Esophagus muscularis mucosa (tissue), 3 donors: ENCODE measurements around the gene SDE2.

Experiments used
- CTCF ChIP-seq, 3 experiments: fragments of 200-600 bp in 2 of 3; fragments of 450-650 bp in 1 of 3; sonication (generic) in 2 of 3; IDR thresholded peaks; one replicate each; pipeline ENCODE4 v1.5.1; 2017 to 2019; ENCODE audit warnings: antibody characterized with exemption in 3 of 3, mild to moderate bottlenecking in 2 of 3, moderate library complexity in 1 of 3
- POLR2A ChIP-seq: fragments of 450-650 bp; IDR thresholded peaks from one replicate; pipeline ENCODE4 v1.6.1; 2017; ENCODE audit warnings: antibody characterized with exemption, moderate library complexity, mild to moderate bottlenecking, low read depth

- TF ChIP-seq CTCF (IDR thresholded peaks at IDR 0.05) (no peak), POLR2A (no peak)
These were observed 54.8 kb downstream of the SDE2 start for GRCh38 chr1:225944387-225944786.
